Motor neuron (in vitro differentiated cells): ENCODE data around the gene GLI3. TPM values are rescaled to one million over a fixed set of nuclear protein-coding genes. Genes with fewer than 3 reads are reported as not detected.
A peak's percentile ranks its signal among the peaks of the same experiment; 100 is the strongest.

Experiments
- ATAC-seq, 8 experiments: fragments of 200-7000 bp; cut with Tn5 transposase; replicated peaks in 6 of 8; 2 replicates each; pipeline ENCODE4 v1.8.0; 2021; ENCODE audit warnings: mild to moderate bottlenecking in 8 of 8, moderate library complexity in 8 of 8
- H3K27ac ChIP-seq, 2 donors: fragments of 250-450 bp; sonication (Bioruptor Pico); 2 replicates each; pipeline ENCODE4 v1.9.0; 2021; ENCODE audit warnings: antibody characterized with exemption in 2 of 2, mild to moderate bottlenecking in 2 of 2, moderate library complexity in 1 of 2
- H3K4me1 ChIP-seq, 2 donors: fragments of 250-450 bp; sonication (Bioruptor Pico); replicated peaks in 1 of 2; 2 replicates each; pipeline ENCODE4 v1.6.1; 2021; ENCODE audit warnings: antibody characterized with exemption in 2 of 2, mild to moderate bottlenecking in 2 of 2, moderate library complexity in 1 of 2
- H3K4me3 ChIP-seq, 5 donors: fragments of 250-450 bp; sonication (Bioruptor Pico); 2 replicates each; pipeline ENCODE4 v1.9.0; 2021; ENCODE audit warnings: antibody characterized with exemption in 5 of 5, mild to moderate bottlenecking in 5 of 5, moderate library complexity in 4 of 5
- WGBS, 10 experiments: fragments of 450-650 bp; shearing (Covaris generic); methylation state at CpG; one replicate each; pipeline ENCODE4 v1.0.0; 2022; 5-methylcytosine and 5-hydroxymethylcytosine counted together
- in situ Hi-C, 9 experiments: fragments of 400-800 bp; cut with MboI; loops; one replicate each; pipeline ENCODE4 v1.15.0; 2021; ENCODE audit warnings: low sequenced_read_pairs in 9 of 9, low pct_unique_long_range_greater_than_20kb in 2 of 9; ENCODE audit not compliant: unreplicated experiment in 9 of 9
- total RNA-seq, 8 experiments: library from RNA; unstranded; fragments of 300-600 nt; gene quantifications; 2 replicates each; pipeline versions ENCODE4 v1.2.3 to v1.2.4, GENCODE V29; 2022

Gene GLI3
- total RNA-seq, 8 experiments from 2014 or later = 0.38 to 14.2 (median 4.7) TPM

- H3K27ac ChIP-seq = no peak overlapping the region
- in situ Hi-C loops = loop anchor here in 2 of 9 experiments (25.0 kb wide), 2 partner anchors 437 to 587 kb away; no protein-coding TSS in a partner anchor
- WGBS, 10 experiments = 86% methylated on average over 1 of the region's 2 CpGs; no CpG with 5 or more reads in 9 of the 10 experiments
- H3K4me3 ChIP-seq = no peak overlapping the region
- H3K4me1 ChIP-seq = no peaks in the 10 kb centered on the region
- ATAC-seq = no peak
Measured at GRCh38 chr7:42250411-42250810, 13.4 kb upstream of the GLI3 start.

GRCh38 chr7:42248579-42248978 is 11.6 kb upstream of the GLI3 start:
- H3K4me1 ChIP-seq = no peaks in the 10 kb centered on the region
- no peak overlapping the region for H3K4me3 ChIP-seq
- H3K27ac ChIP-seq = no peak overlapping the region
- in situ Hi-C loops = loop anchor here in 3 of 9 experiments (25.0 kb wide), 1 partner anchor 261 kb away; no protein-coding TSS in a partner anchor
- WGBS, 10 experiments = 44 to 100% (median 88%) methylated on average over 1 of the region's 1 CpG; no CpG with 5 or more reads in 3 of the 10 experiments
- no peak for ATAC-seq

DNA sequence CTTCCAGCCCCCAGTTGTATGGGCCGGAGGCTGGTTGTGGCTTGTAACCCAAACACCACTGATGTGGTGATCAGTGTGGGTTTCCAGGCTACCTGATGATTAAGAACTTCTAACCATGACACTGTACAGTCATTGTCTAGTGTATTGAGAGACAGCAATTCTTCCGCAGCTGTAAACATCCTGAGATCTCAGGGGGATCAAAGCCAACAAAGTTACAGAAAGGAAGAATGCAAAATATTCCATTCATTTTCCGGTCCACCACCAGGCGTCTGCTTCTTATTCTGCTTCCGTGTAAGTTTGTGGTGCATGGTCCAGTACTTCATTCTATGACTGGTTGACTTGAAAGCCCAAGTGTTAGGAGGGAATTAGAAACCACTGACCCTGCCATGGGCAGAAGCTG is 10.3 kb upstream of the GLI3 start:
- no peaks in the 10 kb centered on the region for H3K4me1 ChIP-seq
- in situ Hi-C loops = loop anchor here in 3 of 9 experiments (25.0 kb wide), 1 partner anchor 260 kb away; no protein-coding TSS in a partner anchor
- WGBS, 10 experiments = 30 to 93% (median 80%) methylated on average over 1 to 4 of the region's 5 CpGs; no CpG with 5 or more reads in 4 of the 10 experiments
- H3K27ac ChIP-seq = no peak overlapping the region
- ATAC-seq = peak in 1 of 8 experiments; percentile 38
- no peak overlapping the region for H3K4me3 ChIP-seq

- H3K27ac ChIP-seq = no peak overlapping the region
- no peaks in the 10 kb centered on the region for H3K4me1 ChIP-seq
- ATAC-seq = peak in 2 of 8 experiments; percentile 7 to 31
- in situ Hi-C loops = loop anchor here in 3 of 9 experiments (25.0 kb wide), 1 partner anchor 258 kb away; no protein-coding TSS in a partner anchor
- 40 to 100% (median 79%) methylated on average over 1 to 2 of the region's 2 CpGs; no CpG with 5 or more reads in 3 of the 10 experiments for WGBS, 10 experiments
- no peak overlapping the region for H3K4me3 ChIP-seq
Measured at GRCh38 chr7:42244828-42245227, 7.8 kb upstream of the GLI3 start.

DNA sequence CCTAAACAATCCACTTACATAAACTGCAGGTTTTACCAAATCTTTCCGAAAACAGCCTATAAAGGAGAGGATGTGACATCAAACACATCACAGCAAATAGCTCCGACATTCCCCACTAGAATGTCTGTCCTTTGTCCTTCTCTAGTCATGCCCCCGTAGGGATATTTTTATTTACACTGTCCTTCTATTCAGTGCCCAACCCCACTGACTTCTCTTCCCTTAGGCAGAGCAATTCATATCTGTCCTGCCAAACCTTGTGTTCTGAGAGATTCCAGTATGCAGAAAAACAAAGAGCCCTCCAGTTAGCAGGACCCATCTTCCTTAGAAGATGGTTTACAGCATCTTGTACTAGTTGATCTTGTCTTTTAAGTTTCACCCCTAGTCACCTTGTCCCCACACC is 5.4 kb upstream of the GLI3 start:
- H3K4me1 ChIP-seq = peaks cover 8 to 10% of the 10 kb centered on the region in 2 donors
- ATAC-seq = no peak
- H3K4me3 ChIP-seq = no peak overlapping the region
- in situ Hi-C loops = loop anchor here in 3 of 9 experiments (25.0 kb wide), 1 partner anchor 255 kb away; no protein-coding TSS in a partner anchor
- H3K27ac ChIP-seq = no peak overlapping the region
- WGBS, 10 experiments = 65 to 100% (median 88%) methylated on average over 1 to 3 of the region's 3 CpGs; no CpG with 5 or more reads in 1 of the 10 experiments

DNA sequence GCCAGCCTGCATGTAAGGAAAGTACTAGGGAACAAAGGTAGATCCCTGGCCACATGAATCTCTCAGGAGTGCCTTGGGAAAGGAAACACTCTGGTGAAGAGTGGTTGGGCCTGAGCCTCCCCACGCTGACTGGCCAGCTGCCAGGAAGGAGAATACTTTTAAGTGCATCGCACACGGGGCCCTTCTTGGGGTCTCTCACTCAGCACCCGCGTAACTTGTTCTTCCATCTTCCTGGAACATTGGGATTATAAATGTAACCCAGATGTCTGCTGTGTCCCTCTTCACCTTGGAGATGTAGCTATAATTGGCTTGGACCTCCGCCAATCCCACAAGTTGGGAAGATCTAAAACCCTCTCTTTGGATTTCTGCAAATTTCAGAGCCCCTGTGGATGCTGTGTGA is 4.4 kb upstream of the GLI3 start:
- ATAC-seq = no peak
- in situ Hi-C loops = loop anchor here in 3 of 9 experiments (25.0 kb wide), 1 partner anchor 254 kb away; no protein-coding TSS in a partner anchor
- Histone ChIP-seq H3K27ac (no peak overlapping the region), H3K4me3 (no peak overlapping the region), H3K4me1 (peaks cover 8 to 10% of the 10 kb centered on the region in 2 donors)
- 85 to 100% (median 90%) methylated on average over 1 to 6 of the region's 6 CpGs; no CpG with 5 or more reads in 4 of the 10 experiments for WGBS, 10 experiments

- WGBS, 10 experiments = 7 to 57% (median 27%) methylated on average over 1 to 2 of the region's 2 CpGs; no CpG with 5 or more reads in 2 of the 10 experiments
- in situ Hi-C loops = loop anchor here in 3 of 9 experiments (25.0 kb wide), 1 partner anchor 253 kb away; no protein-coding TSS in a partner anchor
- peak in 2 of 8 experiments; percentile 1 to 9 for ATAC-seq
- Histone ChIP-seq H3K4me3 (no peak overlapping the region), H3K27ac (no peak overlapping the region), H3K4me1 (peaks cover 10 to 12% of the 10 kb centered on the region in 2 donors)
Measured at GRCh38 chr7:42240416-42240815, 3.4 kb upstream of the GLI3 start.

GRCh38 chr7:42238709-42239366 is 1.8 kb upstream of the GLI3 start:
- Histone ChIP-seq H3K4me1 (peaks cover 10 to 15% of the 10 kb centered on the region in 2 donors), H3K27ac (no peak overlapping the region), H3K4me3 (peak overlapping the region in 2 of 5 donors; percentile 4 to 63)
- WGBS, 10 experiments = 0 to 53% (median 27%) methylated on average over 1 to 13 of the region's 15 CpGs; no CpG with 5 or more reads in 1 of the 10 experiments
- in situ Hi-C loops = loop anchor here in 3 of 9 experiments (25.0 kb wide), 1 partner anchor 252 kb away; no protein-coding TSS in a partner anchor
- ATAC-seq = peak in 7 of 8 experiments; percentile 8 to 58 (median 48)

DNA sequence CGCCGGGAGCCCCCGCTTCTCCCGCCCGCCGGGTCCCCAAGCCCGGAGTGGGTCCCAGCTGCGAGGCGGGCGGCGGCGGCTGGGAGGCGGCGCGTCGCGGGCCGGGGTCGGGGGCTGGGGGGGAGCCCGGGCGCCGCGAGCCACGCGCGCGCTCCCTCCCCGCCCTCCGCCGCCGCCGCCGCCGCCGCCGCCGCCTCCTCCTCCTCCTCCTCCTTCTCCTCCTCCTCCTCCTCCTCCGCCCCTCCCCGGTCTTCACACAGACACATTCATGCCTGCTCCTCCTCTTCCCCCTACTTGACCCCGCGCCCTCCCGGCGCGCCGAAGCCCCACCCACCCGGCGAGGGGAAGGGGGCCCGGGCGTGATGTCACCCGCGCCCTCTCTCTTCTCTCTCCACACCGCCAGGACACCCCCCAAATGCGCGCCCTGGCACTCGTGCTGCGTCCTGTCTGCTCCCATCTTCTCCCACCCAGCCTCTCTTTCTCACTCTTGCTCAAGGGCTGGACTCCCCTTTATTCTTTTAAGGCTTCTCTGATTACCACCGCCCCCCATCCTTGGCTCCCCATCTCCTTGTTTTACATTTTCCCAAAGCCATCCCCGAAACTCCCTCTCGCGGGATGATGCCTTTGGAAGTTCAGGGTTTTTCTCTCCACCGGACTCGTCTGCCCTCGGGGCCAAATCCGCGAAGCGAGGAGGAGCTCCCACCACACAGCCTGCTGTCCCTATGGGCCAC is 967 bp upstream of the GLI3 start:
- Histone ChIP-seq H3K27ac (peak overlapping the region in 1 of 2 donors; percentile 12), H3K4me1 (peaks cover 10 to 15% of the 10 kb centered on the region in 2 donors), H3K4me3 (peak overlapping the region; percentile 61 to 67 (median 63))
- in situ Hi-C loops = loop anchor here in 3 of 9 experiments (25.0 kb wide), 1 partner anchor 251 kb away; no protein-coding TSS in a partner anchor
- ATAC-seq = peak; percentile 7 to 46 (median 30)
- 0 to 30% (median 18%) methylated on average over 2 to 6 of the region's 66 CpGs; no CpG with 5 or more reads in 6 of the 10 experiments for WGBS, 10 experiments

DNA sequence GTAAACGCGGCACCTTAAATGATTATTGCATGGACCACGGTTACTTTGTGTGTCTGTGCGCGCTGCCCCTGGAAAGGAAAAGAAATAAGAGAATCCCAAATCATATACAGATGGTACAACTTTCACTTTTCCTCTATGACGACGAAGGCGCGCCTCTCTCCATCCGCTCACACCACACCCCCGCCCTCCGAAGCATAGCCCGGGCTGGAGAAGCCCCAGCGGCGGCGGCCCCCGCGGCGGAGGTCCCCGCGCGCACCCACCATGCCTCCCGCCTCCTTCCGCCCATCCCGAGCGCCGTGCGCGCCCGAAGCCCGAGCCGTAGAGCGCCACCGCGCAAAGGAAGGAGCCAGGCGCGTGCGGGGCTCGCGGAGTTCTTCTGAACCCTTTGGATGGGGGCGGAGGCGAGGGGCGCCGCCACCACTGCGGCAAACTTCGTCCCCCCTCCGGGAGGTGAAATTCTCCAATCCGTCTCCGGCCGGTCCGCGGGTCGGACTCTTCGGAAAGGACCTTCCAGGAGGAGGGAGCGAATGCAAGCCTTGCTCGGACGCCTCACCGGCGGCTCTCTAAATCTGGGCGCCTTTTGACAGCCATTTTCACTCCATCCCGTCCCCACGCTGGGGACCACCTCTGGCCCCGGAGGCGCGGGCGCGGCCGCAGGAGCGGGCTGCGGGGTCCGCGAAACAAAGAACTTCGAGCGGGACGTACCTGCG is 588 bp downstream of the GLI3 start:
- peaks cover 15 to 22% of the 10 kb centered on the region in 2 donors for H3K4me1 ChIP-seq
- no peak overlapping the region for H3K27ac ChIP-seq
- in situ Hi-C loops = loop anchor here in 3 of 9 experiments (25.0 kb wide), 1 partner anchor 249 kb away; no protein-coding TSS in a partner anchor
- WGBS, 10 experiments = 0 to 1% (median 0%) methylated on average over 1 to 22 of the region's 76 CpGs; no CpG with 5 or more reads in 2 of the 10 experiments
- peak overlapping the region; percentile 61 to 67 (median 63) for H3K4me3 ChIP-seq
- ATAC-seq = peak; percentile 10 to 52 (median 30)

GRCh38 chr7:42235741-42236161 is 1.3 kb downstream of the GLI3 start:
- peak in 1 of 8 experiments; percentile 3 for ATAC-seq
- peak overlapping the region; percentile 61 to 67 (median 63) for H3K4me3 ChIP-seq
- in situ Hi-C loops = loop anchor here in 3 of 9 experiments (25.0 kb wide), 1 partner anchor 248 kb away; no protein-coding TSS in a partner anchor
- WGBS, 10 experiments = 0 to 33% (median 0%) methylated on average over 1 to 13 of the region's 15 CpGs; no CpG with 5 or more reads in 2 of the 10 experiments
- H3K4me1 ChIP-seq = peaks cover 15 to 22% of the 10 kb centered on the region in 2 donors
- no peak overlapping the region for H3K27ac ChIP-seq

DNA sequence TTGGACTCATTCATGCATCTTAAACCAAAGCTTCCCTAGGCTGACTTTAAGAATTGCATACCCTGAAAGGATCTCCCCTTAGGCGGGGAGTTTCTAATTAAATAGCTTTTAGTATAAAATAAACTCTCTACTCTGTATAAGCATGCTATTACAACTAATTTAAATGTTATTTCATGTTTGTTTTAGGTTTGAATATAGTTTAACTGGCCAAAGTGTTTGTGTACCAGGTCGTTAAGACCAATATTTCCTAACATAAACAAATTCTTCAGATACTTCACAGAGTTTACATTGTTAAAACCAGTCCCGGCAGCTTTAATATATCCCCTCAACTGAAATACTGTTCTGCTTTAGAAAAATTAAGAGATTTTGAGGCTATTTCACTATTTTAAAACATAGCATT is 2.3 kb downstream of the GLI3 start:
- ATAC-seq = no peak
- Histone ChIP-seq H3K4me1 (peaks cover 15 to 22% of the 10 kb centered on the region in 2 donors), H3K27ac (no peak overlapping the region), H3K4me3 (no peak overlapping the region)
- in situ Hi-C loops = loop anchor here in 3 of 9 experiments (25.0 kb wide), 1 partner anchor 247 kb away; no protein-coding TSS in a partner anchor
- WGBS, 10 experiments = 20 to 60% (median 38%) methylated on average over 1 to 3 of the region's 3 CpGs; no CpG with 5 or more reads in 1 of the 10 experiments
